ENCODE measurements around the gene KIF1C.

Gene KIF1C

GRCh38 chr17:5031365-5032082 is 33.8 kb downstream of the KIF1C start:
- Histone ChIP-seq H3K4me3 (ENCODE audit: low read length in 2 of 2) (peak overlapping the region; percentile 68 to 70), H3K36me3 (ENCODE audit: control insufficient read depth in 2 of 2, insufficient read depth in 2 of 2, low read length in 2 of 2) (no peaks in the 10 kb centered on the region), H3K9me3 (ENCODE audit: control insufficient read depth in 2 of 2, low read length in 2 of 2) (no peaks in the 10 kb centered on the region), H3K27ac (ENCODE audit: low read length) (no peak overlapping the region), H3K9ac (ENCODE audit: low read length in 2 of 2) (peak overlapping the region; percentile 59 to 64), H3K27me3 (ENCODE audit: control insufficient read depth in 1 of 2, insufficient read depth in 2 of 2, low read length in 2 of 2) (peaks cover 2 to 5% of the 10 kb centered on the region in 2 donors), H3K4me1 (ENCODE audit: control insufficient read depth, insufficient read depth, low read length) (peaks cover 3% of the 10 kb centered on the region)

- H3K9ac ChIP-seq (ENCODE audit: low read length in 2 of 2), result no peak overlapping the region
- H3K9me3 ChIP-seq (ENCODE audit: control insufficient read depth in 2 of 2, low read length in 2 of 2), result no peaks in the 10 kb centered on the region
- peaks cover 2 to 5% of the 10 kb centered on the region in 2 donors for H3K27me3 ChIP-seq (ENCODE audit: control insufficient read depth in 1 of 2, insufficient read depth in 2 of 2, low read length in 2 of 2)
- no peaks in the 10 kb centered on the region for H3K36me3 ChIP-seq (ENCODE audit: control insufficient read depth in 2 of 2, insufficient read depth in 2 of 2, low read length in 2 of 2)
- peaks cover 3% of the 10 kb centered on the region for H3K4me1 ChIP-seq (ENCODE audit: control insufficient read depth, insufficient read depth, low read length)
- no peak overlapping the region for H3K4me3 ChIP-seq (ENCODE audit: low read length in 2 of 2)
- H3K27ac ChIP-seq (ENCODE audit: low read length), result no peak overlapping the region
Measured at GRCh38 chr17:5032865-5033264, 35.1 kb downstream of the KIF1C start.

GRCh38 chr17:5033352-5034015 is 35.7 kb downstream of the KIF1C start:
- H3K36me3 ChIP-seq (ENCODE audit: control insufficient read depth in 2 of 2, insufficient read depth in 2 of 2, low read length in 2 of 2), result no peaks in the 10 kb centered on the region
- no peak overlapping the region for H3K9ac ChIP-seq (ENCODE audit: low read length in 2 of 2)
- no peak overlapping the region for H3K27ac ChIP-seq (ENCODE audit: low read length)
- no peak overlapping the region for H3K4me3 ChIP-seq (ENCODE audit: low read length in 2 of 2)
- H3K4me1 ChIP-seq (ENCODE audit: control insufficient read depth, insufficient read depth, low read length), result peaks cover 3% of the 10 kb centered on the region
- no peaks in the 10 kb centered on the region for H3K9me3 ChIP-seq (ENCODE audit: control insufficient read depth in 2 of 2, low read length in 2 of 2)
- H3K27me3 ChIP-seq (ENCODE audit: control insufficient read depth in 1 of 2, insufficient read depth in 2 of 2, low read length in 2 of 2), result peaks cover 2 to 5% of the 10 kb centered on the region in 2 donors

GRCh38 chr17:5034063-5034462 is 36.3 kb downstream of the KIF1C start:
- Histone ChIP-seq H3K9ac (ENCODE audit: low read length in 2 of 2) (no peak overlapping the region), H3K4me1 (ENCODE audit: control insufficient read depth, insufficient read depth, low read length) (peaks cover 3% of the 10 kb centered on the region), H3K4me3 (ENCODE audit: low read length in 2 of 2) (no peak overlapping the region), H3K36me3 (ENCODE audit: control insufficient read depth in 2 of 2, insufficient read depth in 2 of 2, low read length in 2 of 2) (no peaks in the 10 kb centered on the region), H3K27me3 (ENCODE audit: control insufficient read depth in 1 of 2, insufficient read depth in 2 of 2, low read length in 2 of 2) (peaks cover 2 to 5% of the 10 kb centered on the region in 2 donors), H3K27ac (ENCODE audit: low read length) (no peak overlapping the region), H3K9me3 (ENCODE audit: control insufficient read depth in 2 of 2, low read length in 2 of 2) (no peaks in the 10 kb centered on the region)

DNA sequence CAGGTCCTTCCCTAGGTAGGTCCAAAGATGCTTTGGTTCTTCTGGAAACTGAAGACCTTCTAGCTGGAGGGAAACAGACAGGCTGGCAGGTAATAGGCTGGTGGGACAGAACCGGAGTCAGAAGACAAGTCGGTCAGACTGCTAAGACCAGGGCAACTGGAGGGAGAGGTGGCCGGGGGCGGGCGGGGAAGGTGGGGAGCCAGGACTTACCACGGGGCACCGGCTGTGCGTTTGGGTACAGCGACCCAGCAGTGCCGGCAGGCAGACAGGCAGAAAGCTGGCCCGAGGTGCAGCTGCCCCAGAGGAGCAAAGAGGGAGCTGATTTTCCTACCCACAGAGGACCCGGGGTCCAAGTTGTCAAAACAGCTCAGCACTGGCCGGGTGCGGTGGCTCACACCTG is 36.9 kb downstream of the KIF1C start:
- H3K9ac ChIP-seq (ENCODE audit: low read length in 2 of 2), result no peak overlapping the region
- H3K4me3 ChIP-seq (ENCODE audit: low read length in 2 of 2), result no peak overlapping the region
- no peak overlapping the region for H3K27ac ChIP-seq (ENCODE audit: low read length)
- H3K4me1 ChIP-seq (ENCODE audit: control insufficient read depth, insufficient read depth, low read length), result peaks cover 3% of the 10 kb centered on the region
- no peaks in the 10 kb centered on the region for H3K9me3 ChIP-seq (ENCODE audit: control insufficient read depth in 2 of 2, low read length in 2 of 2)
- H3K36me3 ChIP-seq (ENCODE audit: control insufficient read depth in 2 of 2, insufficient read depth in 2 of 2, low read length in 2 of 2), result no peaks in the 10 kb centered on the region
- peaks cover 2 to 5% of the 10 kb centered on the region in 2 donors for H3K27me3 ChIP-seq (ENCODE audit: control insufficient read depth in 1 of 2, insufficient read depth in 2 of 2, low read length in 2 of 2)

- Histone ChIP-seq H3K4me3 (ENCODE audit: low read length in 2 of 2) (no peak within 1 kb of the TSS), H3K4me1 (ENCODE audit: control insufficient read depth, insufficient read depth, low read length) (peaks cover 3% of the 10 kb centered on the region), H3K27me3 (ENCODE audit: control insufficient read depth in 1 of 2, insufficient read depth in 2 of 2, low read length in 2 of 2) (peaks cover 2 to 5% of the 10 kb centered on the region in 2 donors), H3K9me3 (ENCODE audit: control insufficient read depth in 2 of 2, low read length in 2 of 2) (no peaks in the 10 kb centered on the region), H3K36me3 (ENCODE audit: control insufficient read depth in 2 of 2, insufficient read depth in 2 of 2, low read length in 2 of 2) (no peaks in the 10 kb centered on the region), H3K27ac (ENCODE audit: low read length) (no peak within 1 kb of the TSS), H3K9ac (ENCODE audit: low read length in 2 of 2) (no peak within 1 kb of the TSS)
Measured at GRCh38 chr17:5035315-5035714, 37.6 kb downstream of the KIF1C start, which contains the start of gene SLC52A1. Gene SLC52A1 (minus strand): TSS chr17:5035426. CDS start chr17:5034606, 820 bp downstream.

DNA sequence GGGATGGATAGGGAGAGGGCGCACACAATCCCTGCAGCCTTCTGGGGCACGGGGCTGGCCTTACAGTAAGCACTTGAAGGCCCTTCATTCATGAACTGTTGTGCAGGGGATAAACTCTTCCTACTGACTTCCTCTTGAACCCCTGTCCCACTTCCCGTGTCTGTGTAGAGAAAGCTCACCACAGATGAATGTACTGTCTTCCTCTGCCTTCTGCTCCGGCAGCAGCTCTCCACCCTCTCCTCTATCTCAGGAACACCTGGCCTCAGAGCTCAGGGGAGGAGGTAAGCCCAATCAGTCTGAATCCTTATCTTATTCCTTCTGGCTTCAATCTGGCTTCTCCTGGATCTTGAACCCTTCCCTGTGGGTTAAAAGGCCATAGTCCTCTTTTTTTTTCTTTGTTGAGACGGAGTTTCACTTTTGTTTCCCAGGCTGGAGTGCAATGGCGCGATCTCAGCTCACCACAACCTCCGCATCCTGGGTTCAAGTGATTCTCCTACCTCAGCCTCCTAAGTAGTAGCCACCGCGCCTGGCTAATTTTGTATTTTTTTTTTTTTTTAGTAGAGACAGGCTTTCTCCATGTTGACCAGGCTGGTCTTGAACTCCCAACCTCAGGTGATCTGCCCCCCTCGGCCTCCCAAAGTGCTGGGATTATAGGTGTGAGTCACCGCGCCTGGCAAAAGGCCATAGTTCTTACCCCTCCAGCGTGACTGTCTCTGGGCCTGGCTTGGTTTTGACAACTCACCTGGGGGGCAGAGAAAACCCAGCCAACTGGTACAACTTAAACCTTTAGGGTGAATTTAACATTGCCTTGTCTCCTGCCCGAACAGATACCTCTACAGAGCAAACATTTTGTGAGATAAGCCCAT is 44.6 kb downstream of the KIF1C start:
- Histone ChIP-seq H3K9ac (ENCODE audit: low read length in 2 of 2) (no peak overlapping the region), H3K27me3 (ENCODE audit: control insufficient read depth in 1 of 2, insufficient read depth in 2 of 2, low read length in 2 of 2) (no peaks in the 10 kb centered on the region), H3K27ac (ENCODE audit: low read length) (no peak overlapping the region), H3K36me3 (ENCODE audit: control insufficient read depth in 2 of 2, insufficient read depth in 2 of 2, low read length in 2 of 2) (no peaks in the 10 kb centered on the region), H3K4me1 (ENCODE audit: control insufficient read depth, insufficient read depth, low read length) (no peaks in the 10 kb centered on the region), H3K9me3 (ENCODE audit: control insufficient read depth in 2 of 2, low read length in 2 of 2) (no peaks in the 10 kb centered on the region), H3K4me3 (ENCODE audit: low read length in 2 of 2) (no peak overlapping the region)

DNA sequence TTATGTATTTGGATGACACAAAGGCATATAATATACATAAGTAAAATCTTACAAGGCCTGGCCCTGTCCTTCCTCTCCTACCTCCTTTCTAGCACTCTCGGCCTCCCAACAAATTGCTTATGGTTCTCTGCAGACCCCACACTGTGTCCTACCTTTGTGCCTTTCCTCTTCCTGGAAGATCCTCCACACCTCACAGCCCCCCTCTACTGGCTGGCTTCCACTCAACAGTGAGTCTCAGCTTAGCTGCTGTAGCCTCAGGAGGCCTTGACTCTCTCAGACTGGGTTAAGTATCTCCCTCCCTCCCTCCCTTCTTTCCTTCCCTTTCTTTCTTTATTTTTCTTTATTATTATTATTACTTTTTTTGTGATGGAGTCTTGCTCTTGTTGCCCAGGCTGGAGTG is 45.8 kb downstream of the KIF1C start:
- H3K4me1 ChIP-seq (ENCODE audit: control insufficient read depth, insufficient read depth, low read length), result no peaks in the 10 kb centered on the region
- H3K9ac ChIP-seq (ENCODE audit: low read length in 2 of 2), result no peak overlapping the region
- H3K4me3 ChIP-seq (ENCODE audit: low read length in 2 of 2), result no peak overlapping the region
- H3K27me3 ChIP-seq (ENCODE audit: control insufficient read depth in 1 of 2, insufficient read depth in 2 of 2, low read length in 2 of 2), result no peaks in the 10 kb centered on the region
- no peak overlapping the region for H3K27ac ChIP-seq (ENCODE audit: low read length)
- H3K9me3 ChIP-seq (ENCODE audit: control insufficient read depth in 2 of 2, low read length in 2 of 2), result no peaks in the 10 kb centered on the region
- no peaks in the 10 kb centered on the region for H3K36me3 ChIP-seq (ENCODE audit: control insufficient read depth in 2 of 2, insufficient read depth in 2 of 2, low read length in 2 of 2)

GRCh38 chr17:5044630-5045029 is 46.9 kb downstream of the KIF1C start:
- Histone ChIP-seq H3K36me3 (ENCODE audit: control insufficient read depth in 2 of 2, insufficient read depth in 2 of 2, low read length in 2 of 2) (no peaks in the 10 kb centered on the region), H3K27me3 (ENCODE audit: control insufficient read depth in 1 of 2, insufficient read depth in 2 of 2, low read length in 2 of 2) (no peaks in the 10 kb centered on the region), H3K4me1 (ENCODE audit: control insufficient read depth, insufficient read depth, low read length) (peaks cover 5% of the 10 kb centered on the region), H3K9me3 (ENCODE audit: control insufficient read depth in 2 of 2, low read length in 2 of 2) (no peaks in the 10 kb centered on the region), H3K27ac (ENCODE audit: low read length) (no peak overlapping the region), H3K4me3 (ENCODE audit: low read length in 2 of 2) (no peak overlapping the region), H3K9ac (ENCODE audit: low read length in 2 of 2) (no peak overlapping the region)

- Histone ChIP-seq H3K27ac (ENCODE audit: low read length) (no peak overlapping the region), H3K4me3 (ENCODE audit: low read length in 2 of 2) (no peak overlapping the region), H3K9me3 (ENCODE audit: control insufficient read depth in 2 of 2, low read length in 2 of 2) (no peaks in the 10 kb centered on the region), H3K4me1 (ENCODE audit: control insufficient read depth, insufficient read depth, low read length) (peaks cover 12% of the 10 kb centered on the region), H3K36me3 (ENCODE audit: control insufficient read depth in 2 of 2, insufficient read depth in 2 of 2, low read length in 2 of 2) (no peaks in the 10 kb centered on the region), H3K27me3 (ENCODE audit: control insufficient read depth in 1 of 2, insufficient read depth in 2 of 2, low read length in 2 of 2) (no peaks in the 10 kb centered on the region), H3K9ac (ENCODE audit: low read length in 2 of 2) (no peak overlapping the region)
Measured at GRCh38 chr17:5045496-5045895, 47.7 kb downstream of the KIF1C start.
